SU-DHL-6 (cell line): ENCODE data around the gene DNAI7.
A peak's percentile ranks its signal among the peaks of the same experiment; 100 is the strongest.

Experiments
- H2AFZ ChIP-seq: fragments of 200-600 bp; sonication (generic); 2 replicates; pipeline ENCODE4 v1.6.1; 2014; ENCODE audit warnings: low read depth, mild to moderate bottlenecking, moderate library complexity, mixed read lengths, antibody characterized with exemption, low read length; ENCODE audit not compliant: severe bottlenecking
- H3F3A ChIP-seq: fragments of 200-600 bp; shearing (Covaris generic); 2 replicates; pipeline ENCODE4 v1.6.0; 2016; ENCODE audit warnings: antibody characterized with exemption, mild to moderate bottlenecking; ENCODE audit not compliant: insufficient read depth
- H3K27ac ChIP-seq: fragments of 200-600 bp; sonication (generic); 2 replicates; pipeline ENCODE4 v1.5.1; 2016; ENCODE audit warnings: low read depth, mild to moderate bottlenecking, low read length, moderate library complexity, mixed read lengths
- H3K27me3 ChIP-seq: fragments of 200-600 bp; sonication (generic), shearing (Covaris generic); 2 replicates; pipeline ENCODE4 v1.6.0; 2014; ENCODE audit warnings: mild to moderate bottlenecking, low read length
- H3K36me3 ChIP-seq: fragments of 200-600 bp; sonication (generic); 2 replicates; pipeline ENCODE4 v1.6.1; 2014; ENCODE audit warnings: mild to moderate bottlenecking, low read length, mixed read lengths
- H3K4me2 ChIP-seq: fragments of 300-600, 200-600 bp; shearing (Covaris generic), sonication (generic); 2 replicates; pipeline ENCODE4 v1.6.0; 2014; ENCODE audit warnings: low read length, low read depth, mild to moderate bottlenecking; ENCODE audit not compliant: poor library complexity, severe bottlenecking
- H3K4me3 ChIP-seq: fragments of 200-600 bp; sonication (generic); 2 replicates; pipeline ENCODE4 v1.5.1; 2014; ENCODE audit warnings: antibody characterized with exemption, low read length, mild to moderate bottlenecking, mixed read lengths; ENCODE audit not compliant: insufficient read depth, poor library complexity, severe bottlenecking
- H3K79me2 ChIP-seq: fragments of 200-600 bp; sonication (generic); 2 replicates; pipeline ENCODE4 v1.6.1; 2014; ENCODE audit warnings: mild to moderate bottlenecking, low read length, moderate library complexity; ENCODE audit not compliant: insufficient read depth
- H3K9ac ChIP-seq: fragments of 200-600 bp; sonication (generic); 2 replicates; pipeline ENCODE4 v1.7.0; 2014; ENCODE audit warnings: mild to moderate bottlenecking, low read length
- H3K9me2 ChIP-seq: fragments of 200-600 bp; sonication (generic); replicated peaks from 2 replicates; pipeline ENCODE4 v1.6.1; 2014; ENCODE audit warnings: low read length; ENCODE audit not compliant: insufficient read depth
- H3K9me3 ChIP-seq: fragments of 200-600 bp; sonication (generic); 2 replicates; pipeline ENCODE4 v1.6.1; 2014; ENCODE audit warnings: low read length, mixed read lengths; ENCODE audit not compliant: insufficient read depth
- H4K20me1 ChIP-seq: fragments of 200-600 bp; sonication (generic); 2 replicates; pipeline ENCODE4 v1.6.1; 2014; ENCODE audit warnings: low read depth, mild to moderate bottlenecking, antibody characterized with exemption, low read length, moderate library complexity, mixed read lengths
- EZH2phosphoT487 ChIP-seq: fragments of 200-600 bp; sonication (generic), shearing (Covaris generic); conservative IDR thresholded peaks from 2 replicates; pipeline ENCODE4 v1.6.1; 2018; ENCODE audit warnings: mild to moderate bottlenecking, antibody characterized with exemption, low read length, moderate library complexity, mixed read lengths
- TF ChIP-seq, protein P1 (sequence below): fragments of 200-600 bp; sonication (generic); IDR thresholded peaks from one replicate; pipeline ENCODE4 v1.5.1; 2017; ENCODE audit warnings: antibody characterized with exemption, mild to moderate bottlenecking, low read length, moderate library complexity; ENCODE audit not compliant: insufficient read depth, poor library complexity, severe bottlenecking

The DNAI7 gene

DNA sequence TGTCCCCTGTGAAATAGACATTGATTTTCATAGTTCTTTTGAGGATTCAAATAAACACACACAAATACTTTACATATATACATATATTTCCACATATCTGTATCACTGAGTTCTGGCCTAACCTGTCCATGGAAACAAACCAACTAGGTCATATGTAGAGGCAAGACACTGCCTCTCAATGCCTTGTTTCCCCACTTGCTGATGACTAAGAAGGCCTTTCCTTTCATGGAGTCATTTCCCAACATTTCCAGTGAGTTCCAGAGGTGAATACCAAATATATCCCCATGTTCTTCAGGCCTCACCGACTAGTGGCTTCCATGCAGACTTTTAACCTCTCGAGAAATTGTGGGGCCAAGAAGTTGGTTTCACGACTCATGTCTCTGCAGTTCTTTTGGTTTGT, 120.8 kb downstream of the DNAI7 start:
- no peaks in the 10 kb centered on the region for H3K9me2 ChIP-seq
- H3K79me2 ChIP-seq: peaks cover 95% of the 10 kb centered on the region
- H3K4me2 ChIP-seq: no peak overlapping the region
- no peak overlapping the region for H2AFZ ChIP-seq
- peaks cover 89% of the 10 kb centered on the region for H4K20me1 ChIP-seq
- H3K27me3 ChIP-seq: no peaks in the 10 kb centered on the region
- H3F3A ChIP-seq: peaks cover 96% of the 10 kb centered on the region
- no peak for TF ChIP-seq EZH2phosphoT487
- TF ChIP-seq, protein P1, sequence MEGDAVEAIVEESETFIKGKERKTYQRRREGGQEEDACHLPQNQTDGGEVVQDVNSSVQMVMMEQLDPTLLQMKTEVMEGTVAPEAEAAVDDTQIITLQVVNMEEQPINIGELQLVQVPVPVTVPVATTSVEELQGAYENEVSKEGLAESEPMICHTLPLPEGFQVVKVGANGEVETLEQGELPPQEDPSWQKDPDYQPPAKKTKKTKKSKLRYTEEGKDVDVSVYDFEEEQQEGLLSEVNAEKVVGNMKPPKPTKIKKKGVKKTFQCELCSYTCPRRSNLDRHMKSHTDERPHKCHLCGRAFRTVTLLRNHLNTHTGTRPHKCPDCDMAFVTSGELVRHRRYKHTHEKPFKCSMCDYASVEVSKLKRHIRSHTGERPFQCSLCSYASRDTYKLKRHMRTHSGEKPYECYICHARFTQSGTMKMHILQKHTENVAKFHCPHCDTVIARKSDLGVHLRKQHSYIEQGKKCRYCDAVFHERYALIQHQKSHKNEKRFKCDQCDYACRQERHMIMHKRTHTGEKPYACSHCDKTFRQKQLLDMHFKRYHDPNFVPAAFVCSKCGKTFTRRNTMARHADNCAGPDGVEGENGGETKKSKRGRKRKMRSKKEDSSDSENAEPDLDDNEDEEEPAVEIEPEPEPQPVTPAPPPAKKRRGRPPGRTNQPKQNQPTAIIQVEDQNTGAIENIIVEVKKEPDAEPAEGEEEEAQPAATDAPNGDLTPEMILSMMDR: no peak
- H3K36me3 ChIP-seq: peaks cover 93% of the 10 kb centered on the region
- no peaks in the 10 kb centered on the region for H3K9me3 ChIP-seq
- peak overlapping the region; percentile 34; the same call in 1 of the 2 replicates for H3K27ac ChIP-seq
- H3K4me3 ChIP-seq: no peak overlapping the region
- H3K9ac ChIP-seq: no peak overlapping the region

DNA sequence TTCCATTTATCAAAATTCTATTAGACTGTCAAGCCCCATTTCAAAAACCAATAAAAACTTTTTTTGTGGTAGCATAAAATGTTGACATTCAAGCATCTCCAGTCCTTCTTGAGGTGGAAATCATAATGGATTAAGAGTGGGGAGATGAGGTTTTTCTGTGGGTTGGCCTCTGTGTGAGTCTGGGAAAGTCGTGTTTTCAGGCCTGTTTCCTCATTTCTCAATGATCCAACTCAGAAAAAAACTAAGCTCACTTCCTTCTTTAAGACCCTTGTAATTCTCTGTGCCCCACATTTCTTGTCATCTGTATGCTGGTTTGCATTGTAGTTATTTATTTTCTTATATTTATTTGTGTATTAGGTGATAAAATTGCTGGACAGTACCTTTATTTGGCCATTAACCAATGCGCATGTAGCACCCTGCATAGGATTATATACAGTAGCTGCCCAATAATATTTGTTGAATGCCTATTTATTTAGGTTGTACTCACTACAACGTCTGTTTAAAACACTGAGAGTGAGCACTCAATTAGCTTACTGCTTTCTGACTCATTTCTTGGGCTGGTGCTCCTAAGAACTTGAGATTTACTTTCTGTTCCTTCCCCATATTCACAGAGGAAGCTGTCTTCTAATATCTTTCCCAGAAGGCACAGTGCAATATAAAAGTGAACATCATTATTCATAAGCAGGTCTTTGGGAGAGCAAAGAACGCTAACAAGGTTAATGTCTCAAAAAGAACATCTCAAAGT, 121.9 kb downstream of the DNAI7 start:
- Histone ChIP-seq H3K9me3 (no peaks in the 10 kb centered on the region), H3K4me2 (no peak overlapping the region), H3K27me3 (no peaks in the 10 kb centered on the region), H3K27ac (peak overlapping the region; percentile 12; the same call in 1 of the 2 replicates), H3K36me3 (peaks cover 93% of the 10 kb centered on the region), H3K79me2 (peaks cover 96% of the 10 kb centered on the region), H3K9me2 (no peaks in the 10 kb centered on the region), H2AFZ (no peak overlapping the region), H4K20me1 (peaks cover 89% of the 10 kb centered on the region), H3F3A (peaks cover 96% of the 10 kb centered on the region), H3K9ac (no peak overlapping the region), H3K4me3 (no peak overlapping the region)
- TF ChIP-seq, protein P1: no peak
- TF ChIP-seq EZH2phosphoT487: no peak

DNA sequence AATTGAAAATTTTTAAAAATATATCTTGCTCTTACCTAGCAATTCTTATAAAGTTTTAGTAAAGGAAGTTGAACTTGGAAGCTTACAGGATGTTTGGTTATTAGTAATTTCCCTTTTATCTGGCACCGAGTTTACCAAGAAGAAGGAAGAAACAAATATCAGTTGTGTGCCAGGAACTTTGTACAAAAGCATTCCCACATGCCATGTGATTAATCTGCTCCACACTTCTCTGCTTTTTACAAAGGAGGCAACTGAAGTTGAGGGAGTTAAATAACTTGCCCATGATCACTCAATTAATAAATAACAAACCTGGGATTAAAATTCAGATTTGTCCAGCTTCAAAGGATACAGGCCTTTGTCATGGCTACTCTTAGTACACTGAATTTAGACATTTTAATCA, 123.6 kb downstream of the DNAI7 start:
- no peaks in the 10 kb centered on the region for H3K9me2 ChIP-seq
- no peak overlapping the region for H2AFZ ChIP-seq
- H3K36me3 ChIP-seq: peaks cover 94% of the 10 kb centered on the region
- TF ChIP-seq, protein P1: no peak
- TF ChIP-seq EZH2phosphoT487: no peak
- peaks cover 98% of the 10 kb centered on the region for H3K79me2 ChIP-seq
- H3K27ac ChIP-seq: no peak overlapping the region
- H3K4me2 ChIP-seq: no peak overlapping the region
- no peak overlapping the region for H3K9ac ChIP-seq
- H3K27me3 ChIP-seq: no peaks in the 10 kb centered on the region
- H4K20me1 ChIP-seq: peaks cover 84% of the 10 kb centered on the region
- H3K9me3 ChIP-seq: no peaks in the 10 kb centered on the region
- H3K4me3 ChIP-seq: no peak overlapping the region
- peaks cover 92% of the 10 kb centered on the region for H3F3A ChIP-seq
